Tibial nerve (tissue), 3 donors: Measurements from ENCODE around the gene SLC25A33.

Experiments used
- CTCF ChIP-seq, 5 experiments: fragments of 200-600 bp in 3 of 5; fragments of 450-650 bp in 2 of 5; sonication (generic) in 3 of 5; IDR thresholded peaks; one replicate each; pipeline ENCODE4 v1.5.1; 2016 to 2019; ENCODE audit warnings: antibody characterized with exemption in 5 of 5, mild to moderate bottlenecking in 3 of 5, moderate library complexity in 2 of 5
- POLR2A ChIP-seq, 2 donors: fragments of 450-650 bp; IDR thresholded peaks; one replicate each; pipeline ENCODE4 v1.6.1; 2017; ENCODE audit warnings: antibody characterized with exemption in 2 of 2, mild to moderate bottlenecking in 2 of 2, moderate library complexity in 2 of 2

- no peak for TF ChIP-seq CTCF (IDR thresholded peaks at IDR 0.05)
- no peak for TF ChIP-seq POLR2A (IDR thresholded peaks at IDR 0.05)
These were observed 5.7 kb downstream of the SLC25A33 start for GRCh38 chr1:9544926-9545325.
